Body of pancreas (tissue), 4 donors: ENCODE data around the gene HCFC1R1.

ENCODE experiments used
- CTCF ChIP-seq, 7 experiments: fragments of 450-650 bp in 4 of 7; fragments of 200-600 bp in 3 of 7; sonication (generic) in 3 of 7; IDR thresholded peaks; one replicate each; pipeline ENCODE4 v1.5.1; 2016 to 2019; ENCODE audit warnings: antibody characterized with exemption in 7 of 7
- POLR2A ChIP-seq, 3 donors: fragments of 450-650 bp; IDR thresholded peaks; one replicate each; pipeline ENCODE4 v1.6.1; 2016; ENCODE audit warnings: antibody characterized with exemption in 3 of 3, mild to moderate bottlenecking in 2 of 3

GRCh38 chr16:3027489-3027795, 3.7 kb upstream of the HCFC1R1 start:
- TF ChIP-seq POLR2A (IDR thresholded peaks at IDR 0.05) (no peak), CTCF (IDR thresholded peaks at IDR 0.05) (no peak)
